NCI-H510A treated with DMSO at 0.1 percent for 48 hours (cell line): Measurements from ENCODE around the gene RYR3.
A peak's percentile ranks its signal among the peaks of the same experiment; 100 is the strongest.

Experiments
- DNase-seq: peaks from one replicate; lab custom pipeline; 2025; lab: John Stamatoyannopoulos, UW

RYR3 gene

DNA sequence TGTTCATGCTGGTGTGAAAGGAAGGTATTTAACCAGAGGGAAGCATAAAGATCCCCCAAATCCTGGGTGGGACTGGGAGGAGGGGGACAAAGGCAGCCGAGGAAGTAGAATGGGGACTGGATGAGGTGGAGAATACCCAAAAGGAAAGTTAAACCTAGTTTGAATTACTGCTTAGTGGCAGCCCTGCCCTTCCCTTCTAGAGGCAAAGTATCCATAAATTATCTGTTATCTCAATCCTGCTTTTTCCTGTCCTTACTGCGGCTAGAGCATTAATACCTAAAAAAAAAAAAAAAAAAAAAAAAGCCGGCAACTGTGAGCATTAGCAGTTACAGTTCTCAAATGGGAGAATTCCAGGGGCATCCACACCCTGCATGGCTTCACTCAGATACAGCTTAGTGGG is 139.0 kb downstream of the RYR3 start:
- no peak for DNase-seq

DNA sequence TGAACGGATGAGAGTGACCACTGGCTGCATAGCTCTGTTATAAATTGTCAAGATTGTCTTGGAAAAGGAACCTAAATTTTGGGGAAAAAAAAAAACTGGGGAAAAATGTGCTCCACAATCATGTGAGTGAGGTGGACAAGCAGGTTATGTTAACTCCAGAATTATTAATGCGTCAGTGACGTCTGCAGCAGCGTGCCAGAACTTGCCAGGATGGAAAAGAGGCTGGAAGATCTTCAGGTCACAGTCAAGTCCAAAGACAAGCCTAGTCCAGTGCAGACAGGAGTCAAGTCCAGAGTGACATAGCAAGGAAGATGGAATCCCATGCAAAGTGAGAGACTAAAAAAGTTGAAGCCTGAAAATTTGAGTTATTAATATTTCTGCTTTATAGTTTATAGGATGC is 140.6 kb downstream of the RYR3 start:
- no peak for DNase-seq

DNA sequence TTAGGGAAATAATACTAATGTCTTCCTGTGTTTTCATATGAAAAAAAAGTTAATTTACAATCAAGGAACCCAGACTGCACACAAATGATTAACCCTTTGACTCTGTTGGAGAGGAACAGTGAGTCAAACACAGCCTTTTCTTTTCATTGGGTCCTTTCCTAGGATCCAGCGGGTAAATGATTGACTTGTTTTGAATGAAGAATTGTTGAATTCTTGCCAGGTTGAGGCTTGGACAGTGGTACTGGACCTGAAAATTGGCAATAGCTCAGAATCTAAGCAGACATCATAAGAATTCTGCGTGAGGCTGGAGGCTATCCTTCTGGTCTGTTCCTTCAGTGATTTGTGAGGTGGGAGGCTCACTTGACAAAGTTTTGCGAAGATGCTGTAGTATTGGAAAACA is 143.0 kb downstream of the RYR3 start:
- DNase-seq, result no peak

DNA sequence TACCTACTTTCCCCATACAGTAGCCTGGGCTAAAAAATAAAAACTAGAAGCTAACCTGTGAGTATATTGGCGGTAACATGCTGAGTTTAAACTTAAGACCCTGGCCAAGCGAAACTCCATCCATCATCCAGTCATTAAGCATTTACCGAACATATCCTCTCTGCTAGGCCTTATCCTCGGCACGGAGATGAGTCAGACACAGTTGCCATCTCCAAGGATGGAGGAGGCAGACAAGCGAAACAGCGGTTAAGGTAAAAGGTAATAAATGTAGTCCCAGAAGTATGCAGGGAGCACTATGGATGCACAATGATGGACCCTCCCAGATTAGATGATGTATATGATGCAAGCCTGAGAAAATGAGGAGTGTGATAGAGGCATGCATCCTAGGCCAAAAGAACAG is 143.6 kb downstream of the RYR3 start:
- DNase-seq, result no peak

DNA sequence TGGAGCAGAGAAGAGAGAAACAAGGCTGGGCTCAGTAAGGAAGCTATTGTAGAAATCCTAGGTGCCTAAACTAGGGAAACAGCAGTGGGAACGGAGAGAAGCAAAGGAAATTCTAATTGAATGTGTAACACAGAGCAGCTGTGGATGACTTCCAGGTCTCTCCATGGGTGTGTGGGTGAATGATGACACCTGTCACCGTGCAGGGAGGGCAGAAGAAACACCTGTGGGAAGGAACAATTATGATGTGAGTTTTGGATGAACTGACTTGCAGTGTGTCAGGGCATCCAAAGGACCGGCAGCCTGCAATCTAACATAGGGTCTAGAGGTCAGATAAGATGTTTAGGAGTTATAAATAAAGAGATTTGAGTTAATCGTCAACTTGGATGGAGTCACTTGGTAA is 144.2 kb downstream of the RYR3 start:
- no peak for DNase-seq

DNA sequence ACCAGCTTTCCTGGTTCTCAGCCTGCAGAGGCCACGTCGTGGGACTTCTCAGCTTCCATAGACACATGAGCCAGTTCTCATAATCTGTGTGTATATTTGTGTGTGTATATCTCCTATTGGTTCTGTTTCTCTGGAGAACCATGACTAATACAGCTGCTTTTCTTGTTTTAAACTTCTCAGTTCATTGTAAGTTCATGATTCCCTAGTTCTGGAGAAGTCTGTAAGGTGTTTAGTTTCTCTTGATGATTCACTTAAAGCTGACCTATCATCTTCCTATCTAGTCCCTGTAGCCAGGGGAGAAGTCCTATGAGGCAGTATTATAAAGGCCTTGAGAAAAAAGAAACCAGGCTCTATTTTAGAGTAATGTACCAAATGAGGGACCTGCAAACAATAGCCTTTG is 147.7 kb downstream of the RYR3 start:
- no peak for DNase-seq

DNA sequence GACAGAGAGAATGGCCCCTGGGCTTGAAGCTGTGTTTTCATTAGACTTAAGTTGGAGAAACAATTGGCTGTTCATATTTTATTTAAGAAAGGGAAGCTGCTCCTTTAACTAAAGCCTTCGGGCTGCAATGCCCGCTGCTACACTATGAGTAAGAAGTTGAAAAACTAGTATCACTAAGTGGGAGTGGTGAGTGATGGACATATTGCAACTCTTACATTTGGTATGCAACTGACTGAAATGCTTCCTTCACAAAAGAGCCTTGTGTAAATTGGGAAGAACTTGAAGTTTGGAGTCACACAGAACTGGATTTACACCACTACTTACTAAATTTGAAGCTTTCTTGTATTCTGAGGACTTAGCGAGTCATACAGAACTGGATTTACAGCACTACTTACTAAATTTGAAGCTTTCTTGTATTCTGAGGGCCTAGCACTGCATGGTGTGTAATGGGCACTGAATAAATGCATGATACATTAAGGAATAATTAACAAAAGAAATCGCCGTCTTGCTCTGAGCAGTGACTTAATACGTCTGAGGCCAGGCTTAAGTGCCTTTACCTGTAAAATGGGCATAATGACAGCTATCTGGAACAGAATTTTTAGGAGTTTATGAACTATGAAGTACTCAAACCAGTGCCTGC is 149.5 kb downstream of the RYR3 start:
- no peak for DNase-seq

DNA sequence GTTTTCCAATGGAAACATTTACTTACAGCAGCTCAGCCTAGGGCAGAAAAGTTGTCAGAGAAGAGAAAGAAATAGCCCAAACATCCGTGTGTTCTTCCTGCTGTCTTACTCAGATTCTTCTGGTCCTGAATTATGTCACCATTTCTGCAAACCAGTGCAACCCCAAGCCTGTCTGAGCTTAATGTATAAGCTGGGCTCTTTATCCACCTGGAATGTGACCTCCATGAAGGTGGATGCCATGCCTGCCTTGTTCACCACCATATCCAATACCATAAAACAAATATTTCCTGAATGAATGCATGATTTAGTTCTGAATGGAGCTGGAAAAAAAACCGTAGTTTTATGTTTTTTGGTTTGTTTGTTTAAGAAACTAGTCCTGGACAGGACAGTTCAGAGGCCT is 150.9 kb downstream of the RYR3 start:
- no peak for DNase-seq

DNA sequence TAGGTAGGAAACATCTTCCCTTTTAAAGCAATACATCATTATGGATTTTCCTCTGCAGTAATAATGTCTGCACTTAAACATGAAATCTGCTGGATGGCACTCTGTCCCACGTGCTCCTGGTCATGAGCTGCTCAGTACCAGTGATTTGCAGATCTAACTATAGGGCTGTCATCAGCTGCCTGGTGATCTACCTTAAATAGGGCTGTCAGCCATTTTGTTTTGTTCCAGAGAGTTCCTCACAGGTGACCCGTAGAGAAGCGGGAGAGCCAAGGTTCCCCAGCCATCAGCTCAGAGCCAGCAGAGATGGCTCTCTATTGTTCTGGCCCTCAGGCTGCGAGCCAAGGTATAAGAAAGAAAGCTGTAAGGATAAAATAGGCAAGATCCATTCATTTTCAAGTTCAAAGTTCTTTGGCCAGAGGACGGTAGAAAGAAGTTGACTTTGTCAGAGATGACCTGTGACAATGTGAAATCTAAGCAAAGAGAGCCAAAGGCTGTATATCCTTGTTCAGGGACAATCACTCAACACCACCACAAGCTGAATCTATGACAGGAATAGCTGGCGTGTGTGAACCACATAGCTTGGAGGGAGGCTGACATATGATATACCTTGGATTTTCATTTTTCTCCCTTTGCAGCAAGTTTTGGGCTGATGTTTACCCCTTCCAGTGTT is 156.5 kb downstream of the RYR3 start:
- DNase-seq, result no peak

DNA sequence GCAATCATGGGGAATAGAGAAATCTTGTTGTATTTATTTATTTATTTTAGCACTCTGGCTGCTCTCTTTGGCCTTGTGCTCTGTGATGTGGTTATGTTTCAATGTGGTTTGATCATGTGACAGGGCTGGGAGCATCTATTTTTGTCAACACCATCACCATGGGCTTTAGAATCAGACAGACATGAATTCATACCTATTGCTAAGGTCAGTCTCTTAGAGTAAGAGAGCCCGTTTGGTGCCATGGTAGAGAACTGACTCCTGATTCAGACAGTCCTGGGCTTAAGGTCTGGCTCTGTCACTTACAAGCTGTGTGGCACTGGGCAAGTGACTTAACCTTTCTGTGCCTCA is 157.0 kb downstream of the RYR3 start:
- no peak for DNase-seq

DNA sequence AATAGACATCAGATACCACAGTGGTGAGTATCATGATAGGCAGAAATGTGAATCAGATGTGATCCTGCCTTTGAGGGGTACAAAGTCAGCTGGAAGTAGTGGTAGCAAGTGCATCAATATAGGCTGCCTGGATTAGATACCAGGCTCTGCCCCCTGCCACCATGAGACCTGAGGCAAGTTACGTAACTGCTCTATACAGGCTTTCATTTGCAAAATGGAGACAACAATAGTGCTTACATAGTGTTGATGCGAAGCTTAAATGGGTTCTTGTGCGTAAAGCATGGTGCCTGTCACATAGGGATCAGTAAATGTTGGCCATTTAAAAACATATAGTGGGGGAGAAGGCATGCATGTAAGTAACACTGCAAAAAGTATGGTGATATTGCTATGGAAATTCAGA is 158.0 kb downstream of the RYR3 start:
- no peak for DNase-seq

DNA sequence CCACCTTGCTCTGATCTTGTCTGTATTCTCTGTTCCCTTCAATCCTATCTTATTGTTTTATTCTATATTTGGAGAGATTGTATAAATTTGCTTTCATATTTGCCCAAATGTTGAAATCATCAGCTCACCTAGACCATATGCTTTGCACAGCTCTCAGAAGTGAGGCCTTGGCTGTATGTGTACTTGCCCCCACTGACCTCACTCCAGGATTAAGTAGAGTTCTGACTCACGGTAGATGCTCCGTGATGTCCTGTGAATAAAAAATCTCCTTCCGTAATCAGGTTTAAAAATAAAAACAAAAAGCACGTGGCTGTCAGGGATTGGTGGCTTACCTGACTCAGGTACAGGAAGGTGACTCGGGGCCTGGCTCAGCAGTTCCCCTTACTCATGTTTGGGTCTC is 162.2 kb downstream of the RYR3 start:
- no peak for DNase-seq

DNA sequence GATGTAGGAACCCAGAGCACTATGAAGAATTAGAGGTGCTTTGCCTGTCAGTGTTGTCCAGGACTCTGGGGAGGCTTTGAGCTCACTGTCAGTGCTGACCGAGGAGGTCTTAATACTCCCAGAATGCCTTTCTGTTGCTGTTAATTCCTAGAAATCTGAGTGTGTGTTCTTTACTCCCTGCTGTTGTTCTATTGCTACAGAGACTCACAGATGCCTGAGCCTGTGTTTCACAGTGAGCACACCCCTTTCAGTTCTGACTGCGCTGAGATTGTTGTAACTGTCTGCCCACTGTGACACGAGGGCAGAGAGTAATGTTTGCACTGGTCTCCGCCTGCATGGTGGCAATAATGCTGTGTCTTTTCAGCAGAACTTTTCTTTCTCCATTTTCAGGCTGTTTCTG is 162.9 kb downstream of the RYR3 start:
- no peak for DNase-seq

DNA sequence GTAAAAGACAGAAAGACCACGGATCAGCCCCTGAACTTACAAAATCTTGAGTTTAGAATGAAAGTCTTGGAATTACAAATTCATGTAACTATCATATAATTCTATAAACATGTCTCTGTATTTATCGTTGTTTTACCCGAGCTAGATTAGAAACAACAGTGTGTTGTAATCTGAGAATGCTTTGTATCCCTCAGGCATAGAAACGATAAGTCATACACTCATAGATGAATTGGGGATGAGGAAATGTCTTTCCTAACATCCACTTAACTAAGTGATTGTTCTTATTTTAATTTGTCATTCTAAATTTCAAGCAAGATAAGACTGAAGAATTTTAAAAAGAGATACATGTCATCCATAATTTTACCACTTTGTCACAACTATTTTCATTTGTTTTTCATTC is 165.3 kb downstream of the RYR3 start:
- no peak for DNase-seq

DNA sequence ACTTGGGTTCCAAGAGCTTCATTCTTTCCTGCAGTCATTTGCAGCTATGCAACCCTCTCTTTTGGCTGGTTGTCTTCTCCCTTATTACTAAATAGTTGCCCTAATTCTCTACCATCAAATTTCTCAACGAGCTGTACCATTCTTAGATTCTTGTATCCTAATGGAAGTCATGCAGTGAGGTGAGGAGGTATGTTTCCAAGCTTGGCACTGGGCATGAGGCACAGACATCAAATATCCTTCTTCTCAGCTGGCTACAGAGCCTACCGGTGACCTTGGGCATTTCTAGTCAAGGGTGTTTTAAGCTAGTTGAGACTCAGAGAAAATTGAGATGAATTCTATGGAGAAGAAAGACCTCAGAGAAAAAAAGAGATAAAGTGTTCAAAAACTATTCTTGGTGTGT is 166.1 kb downstream of the RYR3 start:
- no peak for DNase-seq

DNA sequence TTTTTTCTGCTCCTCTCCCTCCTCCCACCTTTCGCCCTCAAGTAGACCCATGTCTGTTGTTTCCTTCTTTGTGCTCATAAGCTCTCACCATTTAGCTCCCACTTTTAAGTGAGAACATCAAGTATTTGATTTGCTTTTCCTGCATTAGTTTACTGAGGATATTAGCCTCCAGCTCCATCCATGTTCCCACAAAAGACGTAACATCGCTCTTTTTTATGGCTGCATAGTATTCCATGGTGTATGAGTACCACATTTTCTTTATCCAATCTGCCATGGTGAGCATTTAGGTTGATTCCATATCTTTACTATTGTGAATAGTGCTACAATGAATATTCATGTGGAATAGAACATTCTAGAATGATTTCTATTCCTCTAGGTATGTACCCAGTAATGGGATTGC is 178.6 kb downstream of the RYR3 start:
- DNase-seq, result no peak

DNA sequence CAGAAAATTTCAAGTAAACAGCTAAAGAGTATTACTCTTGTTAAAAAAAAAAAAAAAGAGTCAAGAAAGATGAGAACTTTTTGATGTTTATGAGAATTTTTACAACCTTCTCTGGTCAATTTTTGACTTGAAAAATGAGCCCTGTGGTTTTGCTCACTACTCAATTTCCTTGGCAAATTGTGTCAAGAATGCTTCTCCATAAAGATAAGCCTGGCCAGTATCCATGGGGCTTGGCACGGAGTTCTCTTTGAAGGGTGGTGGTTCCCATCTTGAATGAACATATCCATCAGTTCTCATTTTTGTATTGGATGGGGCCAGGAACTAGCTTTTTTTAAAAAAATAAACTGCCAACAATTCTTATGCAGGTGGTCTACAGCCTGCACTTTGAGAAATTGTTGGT is 179.9 kb downstream of the RYR3 start:
- DNase-seq, result no peak

DNA sequence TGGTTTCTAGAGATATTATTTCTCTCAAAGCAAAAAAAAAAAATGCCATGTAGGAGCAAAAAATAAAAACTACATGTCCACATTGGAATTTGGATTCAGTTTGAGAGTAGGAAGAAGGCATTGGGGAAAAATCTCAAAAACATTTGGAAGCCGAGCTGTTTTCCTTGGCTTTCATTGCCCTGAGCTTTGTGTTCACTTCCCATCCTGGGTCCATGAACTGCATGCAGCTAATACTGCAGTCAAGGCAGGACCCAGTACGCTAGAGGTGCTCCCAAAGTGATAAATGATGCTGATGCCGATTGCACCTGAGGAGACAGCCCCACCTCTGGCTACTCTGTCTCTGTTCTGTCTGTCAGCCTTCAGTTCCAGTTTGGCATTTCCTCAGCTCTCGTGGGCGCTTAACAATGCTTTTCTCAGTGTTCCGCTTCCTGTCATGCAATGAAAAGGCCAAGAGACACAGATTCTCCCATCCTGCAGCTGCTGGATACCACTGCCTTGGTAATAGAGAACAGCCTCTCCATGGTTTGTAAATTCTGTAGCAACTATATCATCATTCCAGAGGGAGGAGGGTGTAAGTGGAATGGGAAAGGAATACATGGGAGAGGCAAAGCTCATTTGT is 181.8 kb downstream of the RYR3 start:
- DNase-seq, result no peak

DNA sequence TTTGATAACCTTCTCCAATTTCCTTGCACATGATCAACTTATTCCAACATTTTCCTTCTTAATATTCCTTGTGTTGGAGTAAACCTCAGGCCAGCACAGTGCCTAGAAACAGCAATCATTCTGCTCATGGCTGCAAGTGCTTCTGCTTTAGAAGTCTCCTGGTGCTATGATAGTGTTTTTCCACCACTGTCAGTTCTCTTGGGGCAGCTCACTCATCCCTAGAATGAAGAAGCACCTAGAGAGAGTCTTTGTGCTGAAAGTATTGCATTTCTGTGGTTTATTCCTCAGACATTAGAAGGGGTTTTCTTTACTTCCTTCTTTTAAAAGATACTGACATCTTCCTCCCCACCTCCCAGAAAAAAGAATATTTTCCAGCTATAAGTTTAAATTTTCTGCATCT is 183.5 kb downstream of the RYR3 start:
- no peak for DNase-seq

DNA sequence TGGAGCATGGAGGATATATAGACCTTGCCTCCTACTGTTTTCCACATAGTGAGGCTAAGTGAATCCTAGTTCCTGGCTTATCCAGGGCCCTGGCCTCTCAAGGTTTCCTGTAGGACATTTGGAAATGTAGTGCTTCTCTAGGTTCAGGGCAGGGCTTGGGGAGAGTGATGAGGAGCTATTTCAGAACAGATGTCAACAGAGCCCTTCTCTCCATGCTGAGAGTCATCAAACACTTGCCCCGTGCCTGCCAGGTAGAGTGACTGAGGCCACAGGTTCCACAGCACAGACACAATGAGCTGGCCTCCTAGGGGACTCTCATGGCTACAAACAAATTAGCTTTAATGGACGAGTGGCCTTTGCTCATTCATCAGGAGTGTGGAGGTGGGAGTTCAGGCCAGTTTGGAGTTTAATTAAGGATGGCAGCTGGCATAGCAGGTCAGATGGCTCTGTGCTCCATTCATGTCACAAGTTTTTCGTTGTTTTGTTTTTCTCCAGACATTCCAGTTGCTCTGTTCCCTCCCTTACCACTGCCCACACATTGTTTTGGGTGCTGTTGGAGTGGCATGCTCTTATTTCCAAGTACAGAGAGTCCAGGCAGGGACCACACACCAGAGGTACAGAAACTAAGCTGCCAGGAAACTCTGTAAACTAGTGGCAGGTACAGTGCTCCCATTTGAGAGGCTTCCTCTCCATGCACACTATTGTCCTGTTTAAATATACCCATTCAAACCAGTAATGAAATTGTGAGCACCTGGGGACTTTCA is 189.8 kb downstream of the RYR3 start:
- peak; percentile 10 for DNase-seq

DNA sequence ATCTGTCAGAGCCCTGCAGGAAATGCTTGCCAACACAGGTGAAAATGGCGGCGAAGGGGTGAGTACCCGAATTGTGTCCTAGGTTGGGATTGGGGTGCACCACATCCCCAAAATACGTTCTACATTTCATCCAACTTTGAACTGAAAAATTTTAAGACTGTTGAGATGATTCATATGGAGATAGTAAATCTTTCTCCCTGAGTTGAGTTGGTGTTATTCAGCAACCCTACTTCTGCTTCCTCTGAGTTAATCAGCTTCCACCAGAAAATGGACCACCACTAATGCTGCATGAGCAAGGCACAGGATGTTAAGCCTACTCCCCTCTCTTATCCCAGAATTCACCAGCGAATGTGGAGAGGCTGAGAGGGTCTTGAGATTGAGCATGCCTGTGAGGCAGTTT is 192.9 kb downstream of the RYR3 start:
- DNase-seq, result no peak

DNA sequence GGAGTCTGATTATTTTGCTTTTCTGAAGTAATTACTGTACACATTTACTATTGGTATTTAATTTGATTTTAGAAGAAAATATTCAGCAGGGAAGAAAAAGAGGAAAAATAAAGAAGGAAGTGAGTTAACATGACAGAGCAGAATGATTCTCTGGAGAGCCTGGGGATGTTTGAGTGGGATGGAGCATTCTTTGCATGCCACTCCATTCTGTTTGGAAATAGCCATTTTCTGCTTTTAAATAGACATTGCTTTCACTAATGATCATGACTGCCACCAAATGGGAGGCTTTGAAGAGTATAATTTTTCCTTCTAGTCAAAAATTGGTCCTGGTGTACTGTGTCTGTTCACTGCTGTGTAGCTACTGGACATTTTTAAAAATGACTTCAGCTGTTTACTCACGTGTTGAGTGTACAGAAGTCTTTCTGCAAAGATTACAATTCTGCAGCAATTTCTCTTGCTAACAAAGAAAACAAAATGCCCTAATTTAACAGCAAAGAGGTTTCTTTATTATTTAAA is 196.1 kb downstream of the RYR3 start:
- no peak for DNase-seq

DNA sequence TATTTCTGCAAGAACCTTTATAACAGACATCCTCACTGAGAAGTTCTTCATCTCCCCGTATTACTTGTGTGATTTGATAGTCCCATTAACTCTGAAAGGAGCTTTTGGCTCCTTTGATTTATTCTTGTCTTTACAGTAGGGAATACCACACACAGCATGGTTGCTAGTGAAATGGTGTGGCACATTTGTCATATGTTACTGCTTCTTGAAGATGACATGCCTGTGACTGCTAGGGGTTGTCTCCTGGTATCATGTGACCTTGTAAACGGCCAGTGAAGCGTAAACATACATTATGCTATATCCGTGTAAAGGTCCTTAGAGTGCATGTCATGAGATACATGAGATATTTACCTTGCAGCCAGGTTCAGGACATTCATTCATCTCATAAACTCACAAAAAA is 197.9 kb downstream of the RYR3 start:
- DNase-seq, result peak; percentile 1
